NCI-H1417 (cell line): ENCODE results near the gene ITGA5.

ENCODE experiments used
- DNase-seq, 3 experiments: peaks; one replicate each; lab custom pipeline; 2025; lab: John Stamatoyannopoulos, UW

The ITGA5 gene

GRCh38 chr12:54352891-54353874 is 65.9 kb downstream of the ITGA5 start:
- peak; percentile 89 to 97 (median 89) for DNase-seq

DNA sequence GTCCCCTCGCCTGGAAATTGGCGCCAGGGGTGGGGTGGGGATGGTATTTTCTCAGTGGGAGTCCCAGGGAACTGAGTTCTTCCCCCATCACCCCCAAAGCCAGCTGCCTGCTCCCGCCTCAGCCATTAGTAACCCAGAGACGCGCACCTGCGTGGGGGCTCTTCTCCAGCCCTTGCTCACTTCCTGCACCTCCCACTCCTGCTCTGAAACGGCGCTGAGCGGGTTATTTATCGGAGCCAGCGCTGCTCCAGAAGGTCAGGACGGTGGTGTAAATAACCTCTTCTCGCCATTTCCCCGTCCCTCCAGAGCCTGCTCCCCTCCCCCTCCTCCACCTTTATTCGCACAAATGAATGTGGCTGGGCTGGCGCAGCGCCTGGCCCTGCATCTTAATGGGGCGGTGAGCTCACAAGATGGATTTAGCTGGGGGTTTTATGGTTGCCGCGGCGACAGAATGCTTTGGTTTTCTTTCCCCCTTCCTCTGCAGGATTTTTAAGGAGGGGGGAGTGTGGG is 67.0 kb downstream of the ITGA5 start:
- peak; percentile 92 to 99 (median 94) for DNase-seq

- DNase-seq, result no peak
Observed at GRCh38 chr12:54351341-54351740, 67.7 kb downstream of the ITGA5 start.

DNA sequence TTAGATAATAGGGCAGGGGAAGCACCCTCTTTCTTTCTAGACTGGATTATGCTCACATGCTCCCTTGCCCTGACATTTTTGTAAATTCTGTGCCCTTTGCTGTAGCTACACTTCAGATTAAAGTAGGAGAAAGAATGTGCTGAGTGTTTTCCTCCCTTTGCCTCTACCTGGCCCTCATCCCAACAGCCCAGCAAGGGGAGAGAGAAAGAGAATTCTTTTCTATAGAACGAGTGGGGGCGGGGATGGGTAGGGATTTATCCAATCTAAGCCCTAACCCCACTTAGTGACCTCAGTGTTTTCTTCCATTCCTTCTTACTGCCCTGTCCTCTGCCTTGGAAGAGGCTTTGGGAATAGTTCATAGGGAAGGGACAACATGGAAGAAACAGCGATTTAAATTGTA is 68.3 kb downstream of the ITGA5 start:
- DNase-seq, result no peak

GRCh38 chr12:54349679-54350078 is 69.4 kb downstream of the ITGA5 start:
- DNase-seq, result no peak

- DNase-seq, result peak in 1 of 3 experiments; percentile 20
Observed at GRCh38 chr12:54349036-54349435, 70.0 kb downstream of the ITGA5 start.
